ENCODE measurements around the gene ZNF534. TPM values are rescaled to one million over a fixed set of nuclear protein-coding genes. Genes with fewer than 3 reads are reported as not detected.
A peak's percentile ranks its signal among the peaks of the same experiment; 100 is the strongest.

ZNF534 gene
- total and polyA plus RNA-seq, 2 of the 13 experiments (the other 11 are each of a cell fraction or from before 2014, with no cell fraction given) = 0.04 to 0.08 TPM

GRCh38 chr19:52397310-52398080 lies 31.5 kb upstream of the ZNF534 start, which contains the start of gene ZNF528 (continued):
- TF ChIP-seq GMEB1 (CRISPR knock-in tag; IDR thresholded peaks at IDR 0.05; ENCODE audit: borderline replicate concordance) (peak; percentile 75; the same call in 1 of the 2 replicates), ZNF451 (CRISPR knock-in tag; IDR thresholded peaks at IDR 0.05) (no peak), FOXM1 (CRISPR knock-in tag; IDR thresholded peaks at IDR 0.05) (no peak), TBL1XR1 (IDR thresholded peaks at IDR 0.05; ENCODE audit: borderline replicate concordance, low read length, partially characterized antibody) (peak; percentile 91), TEF (CRISPR knock-in tag; IDR thresholded peaks at IDR 0.05) (no peak), NFKBIZ (CRISPR knock-in tag; IDR thresholded peaks at IDR 0.05) (no peak), SIX4 (CRISPR knock-in tag; IDR thresholded peaks at IDR 0.05) (0 out of 2 replicates have a peak, but pooled peaks have one; percentile 27), ONECUT2 (CRISPR knock-in tag; IDR thresholded peaks at IDR 0.05) (0 out of 2 replicates have a peak, but pooled peaks have one; percentile 6), SAP130 (CRISPR knock-in tag; IDR thresholded peaks at IDR 0.05; ENCODE audit: low read depth) (peak; percentile 96), ARID4A (CRISPR knock-in tag; IDR thresholded peaks at IDR 0.05; ENCODE audit: borderline replicate concordance) (peak; percentile 83; the same call in 1 of the 2 replicates), ZNF331 (CRISPR knock-in tag; IDR thresholded peaks at IDR 0.05) (peak; percentile 77), ZNF574 (CRISPR knock-in tag; IDR thresholded peaks at IDR 0.05) (peak; percentile 91), MXD4 (CRISPR knock-in tag; IDR thresholded peaks at IDR 0.05) (peak; percentile 44; the same call in 1 of the 2 replicates), ZNF30 (CRISPR knock-in tag; IDR thresholded peaks at IDR 0.05) (no peak), HDAC2 (CRISPR knock-in tag; IDR thresholded peaks at IDR 0.05) (0 out of 2 replicates have a peak, but pooled peaks have one; percentile 19), MAX (IDR thresholded peaks at IDR 0.05) (peak; percentile 46; the same call in 1 of the 2 replicates), IKZF5 (CRISPR knock-in tag; IDR thresholded peaks at IDR 0.05) (no peak), ZSCAN21 (CRISPR knock-in tag; IDR thresholded peaks at IDR 0.05; ENCODE audit: borderline replicate concordance) (no peak)

Measured in HepG2 (cell line).